Ishikawa (cell line): ENCODE results near the gene ARL4A.

Source experiments
- CEBPB ChIP-seq: IDR thresholded peaks from 2 replicates; pipeline ENCODE4 v1.6.1; 2012
- CREB1 ChIP-seq: IDR thresholded peaks from 2 replicates; pipeline ENCODE4 v1.6.1; 2012; ENCODE audit warnings: low read depth
- EGR1 ChIP-seq: IDR thresholded peaks from 2 replicates; pipeline ENCODE4 v1.6.1; 2012
- EP300 ChIP-seq: IDR thresholded peaks from 2 replicates; pipeline ENCODE4 v1.6.1; 2012; ENCODE audit warnings: borderline replicate concordance
- FOXM1 ChIP-seq: IDR thresholded peaks from 2 replicates; pipeline ENCODE4 v1.6.1; 2012; ENCODE audit warnings: low read depth, borderline replicate concordance
- MAX ChIP-seq: IDR thresholded peaks from 2 replicates; pipeline ENCODE4 v1.6.1; 2012
- NFIC ChIP-seq: IDR thresholded peaks from 2 replicates; pipeline ENCODE4 v1.6.1; 2012
- RAD21 ChIP-seq: IDR thresholded peaks from 2 replicates; pipeline ENCODE4 v1.6.1; 2012; ENCODE audit warnings: low read depth
- REST ChIP-seq: IDR thresholded peaks from 2 replicates; pipeline ENCODE4 v1.6.1; 2012; ENCODE audit warnings: low read depth, mild to moderate bottlenecking
- TAF1 ChIP-seq: IDR thresholded peaks from 2 replicates; pipeline ENCODE4 v1.6.1; 2012; ENCODE audit warnings: low read depth, mild to moderate bottlenecking
- TEAD4 ChIP-seq: IDR thresholded peaks from 2 replicates; pipeline ENCODE4 v1.6.1; 2012
- YY1 ChIP-seq: IDR thresholded peaks from 2 replicates; pipeline ENCODE4 v1.6.1; 2012; ENCODE audit warnings: low read depth
- ZBTB7A ChIP-seq: IDR thresholded peaks from 2 replicates; pipeline ENCODE4 v1.6.1; 2012; ENCODE audit warnings: low read depth

- TF ChIP-seq RAD21 (no peak), MAX (no peak), TAF1 (no peak), EGR1 (no peak), FOXM1 (no peak), CEBPB (no peak), CREB1 (no peak), REST (no peak), EP300 (no peak), TEAD4 (no peak), YY1 (no peak), NFIC (no peak), ZBTB7A (no peak)
These were observed 32.8 kb downstream of the ARL4A start for GRCh38 chr7:12719981-12720865.
